Measurements from ENCODE around the gene TTL. TPM values are rescaled to one million over a fixed set of nuclear protein-coding genes. Genes with fewer than 3 reads are reported as not detected.
A peak's percentile ranks its signal among the peaks of the same experiment; 100 is the strongest.

Gene TTL
- polyA plus RNA-seq, 1 donor from 2014 or later: 53.8 TPM

DNA sequence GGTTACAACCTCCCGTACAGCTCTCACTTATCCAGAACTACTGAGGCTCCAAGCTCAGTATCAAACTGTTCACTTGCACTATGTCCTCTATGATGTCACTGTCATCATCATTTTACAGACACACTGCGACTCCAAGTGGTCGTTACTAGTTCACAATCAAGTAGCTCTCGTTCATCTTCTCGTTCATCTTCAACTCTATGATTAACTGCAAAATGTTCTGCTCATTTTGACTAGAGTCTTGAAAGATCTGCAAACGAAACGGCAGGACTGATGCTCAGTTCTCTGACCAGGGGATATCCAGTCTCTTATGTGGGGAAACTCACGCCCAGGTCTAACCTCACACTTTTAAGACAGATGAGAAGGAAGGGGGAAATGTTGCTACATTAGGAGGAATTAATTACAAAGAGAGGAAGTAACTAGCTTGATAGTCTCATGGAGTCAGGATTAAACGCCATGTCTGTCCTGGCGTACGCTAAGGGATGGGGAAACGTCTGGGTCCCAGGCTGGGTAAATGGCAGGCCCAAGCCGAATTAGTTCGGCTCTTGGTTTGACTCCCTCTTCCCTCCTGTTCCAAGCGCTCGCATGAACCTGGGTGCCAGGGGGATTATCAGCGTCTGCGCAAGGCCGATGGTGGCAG is 101.7 kb downstream of the TTL start:
- Histone ChIP-seq H3K4me3 (ENCODE audit: low read length) (peak overlapping the region; percentile 82), H3K4me2 (ENCODE audit: low read length) (peak overlapping the region; percentile 74), H3K79me2 (replicated peaks; ENCODE audit: insufficient read depth, low read length) (peaks cover 3% of the 10 kb centered on the region), H3K27me3 (ENCODE audit: insufficient read depth, low read depth, low read length) (no peaks in the 10 kb centered on the region), H3K9ac (ENCODE audit: low read length) (peak overlapping the region; percentile 86), H4K20me1 (ENCODE audit: insufficient read depth) (no peaks in the 10 kb centered on the region), H3K27ac (ENCODE audit: low read length) (peak overlapping the region; percentile 93), H3K36me3 (ENCODE audit: insufficient read depth, low read length) (no peaks in the 10 kb centered on the region), H3K9me3 (ENCODE audit: low read length) (no peaks in the 10 kb centered on the region), H3K9me2 (ENCODE audit: insufficient read depth, low read length) (no peaks in the 10 kb centered on the region), H2AFZ (ENCODE audit: low read depth, low read length) (peak overlapping the region; percentile 88), H3F3A (ENCODE audit: insufficient read depth, low read length, poor library complexity, severe bottlenecking) (no peaks in the 10 kb centered on the region)
- TF ChIP-seq EZH2 (IDR thresholded peaks at IDR 0.05; ENCODE audit: borderline replicate concordance, insufficient read depth, low read length, poor library complexity, severe bottlenecking) (no peak), CTCF (IDR thresholded peaks at IDR 0.05; ENCODE audit: poor library complexity, severe bottlenecking) (no peak)

- Histone ChIP-seq H3K79me2 (replicated peaks; ENCODE audit: insufficient read depth, low read length) (peaks cover 3% of the 10 kb centered on the region), H3K4me2 (ENCODE audit: low read length) (peak within 1 kb of the TSS; percentile 93), H3K27me3 (ENCODE audit: insufficient read depth, low read depth, low read length) (no peaks in the 10 kb centered on the region), H2AFZ (ENCODE audit: low read depth, low read length) (peak within 1 kb of the TSS; percentile 88), H3K4me3 (ENCODE audit: low read length) (peak within 1 kb of the TSS; percentile 82), H3F3A (ENCODE audit: insufficient read depth, low read length, poor library complexity, severe bottlenecking) (no peaks in the 10 kb centered on the region), H3K9me3 (ENCODE audit: low read length) (no peaks in the 10 kb centered on the region), H3K36me3 (ENCODE audit: insufficient read depth, low read length) (no peaks in the 10 kb centered on the region), H3K27ac (ENCODE audit: low read length) (peak within 1 kb of the TSS; percentile 93), H3K9ac (ENCODE audit: low read length) (peak within 1 kb of the TSS; percentile 86), H4K20me1 (ENCODE audit: insufficient read depth) (no peaks in the 10 kb centered on the region), H3K9me2 (ENCODE audit: insufficient read depth, low read length) (no peaks in the 10 kb centered on the region)
- peak; percentile 32 for TF ChIP-seq SMC3 (conservative IDR thresholded peaks at IDR 0.05; ENCODE audit: poor library complexity)
- TF ChIP-seq EP300 (conservative IDR thresholded peaks at IDR 0.05; ENCODE audit: poor library complexity, severe bottlenecking): peak; percentile 67
- TF ChIP-seq CTCF (IDR thresholded peaks at IDR 0.05; ENCODE audit: poor library complexity, severe bottlenecking): peak; percentile 55
- TF ChIP-seq MXI1 (conservative IDR thresholded peaks at IDR 0.05; ENCODE audit: poor library complexity, severe bottlenecking): peak; percentile 79
- TF ChIP-seq RAD21 (conservative IDR thresholded peaks at IDR 0.05): no peak
- TF ChIP-seq POLR2AphosphoS5 (IDR thresholded peaks at IDR 0.05): peak; percentile 83
- TF ChIP-seq, protein P1, sequence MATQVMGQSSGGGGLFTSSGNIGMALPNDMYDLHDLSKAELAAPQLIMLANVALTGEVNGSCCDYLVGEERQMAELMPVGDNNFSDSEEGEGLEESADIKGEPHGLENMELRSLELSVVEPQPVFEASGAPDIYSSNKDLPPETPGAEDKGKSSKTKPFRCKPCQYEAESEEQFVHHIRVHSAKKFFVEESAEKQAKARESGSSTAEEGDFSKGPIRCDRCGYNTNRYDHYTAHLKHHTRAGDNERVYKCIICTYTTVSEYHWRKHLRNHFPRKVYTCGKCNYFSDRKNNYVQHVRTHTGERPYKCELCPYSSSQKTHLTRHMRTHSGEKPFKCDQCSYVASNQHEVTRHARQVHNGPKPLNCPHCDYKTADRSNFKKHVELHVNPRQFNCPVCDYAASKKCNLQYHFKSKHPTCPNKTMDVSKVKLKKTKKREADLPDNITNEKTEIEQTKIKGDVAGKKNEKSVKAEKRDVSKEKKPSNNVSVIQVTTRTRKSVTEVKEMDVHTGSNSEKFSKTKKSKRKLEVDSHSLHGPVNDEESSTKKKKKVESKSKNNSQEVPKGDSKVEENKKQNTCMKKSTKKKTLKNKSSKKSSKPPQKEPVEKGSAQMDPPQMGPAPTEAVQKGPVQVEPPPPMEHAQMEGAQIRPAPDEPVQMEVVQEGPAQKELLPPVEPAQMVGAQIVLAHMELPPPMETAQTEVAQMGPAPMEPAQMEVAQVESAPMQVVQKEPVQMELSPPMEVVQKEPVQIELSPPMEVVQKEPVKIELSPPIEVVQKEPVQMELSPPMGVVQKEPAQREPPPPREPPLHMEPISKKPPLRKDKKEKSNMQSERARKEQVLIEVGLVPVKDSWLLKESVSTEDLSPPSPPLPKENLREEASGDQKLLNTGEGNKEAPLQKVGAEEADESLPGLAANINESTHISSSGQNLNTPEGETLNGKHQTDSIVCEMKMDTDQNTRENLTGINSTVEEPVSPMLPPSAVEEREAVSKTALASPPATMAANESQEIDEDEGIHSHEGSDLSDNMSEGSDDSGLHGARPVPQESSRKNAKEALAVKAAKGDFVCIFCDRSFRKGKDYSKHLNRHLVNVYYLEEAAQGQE (IDR thresholded peaks at IDR 0.05; ENCODE audit: borderline replicate concordance): no peak
- no peak for TF ChIP-seq EZH2 (IDR thresholded peaks at IDR 0.05; ENCODE audit: borderline replicate concordance, insufficient read depth, low read length, poor library complexity, severe bottlenecking)
- TF ChIP-seq TAF1 (IDR thresholded peaks at IDR 0.05; ENCODE audit: low read depth): peak; percentile 87
Measured at GRCh38 chr2:112584134-112584890, 102.4 kb downstream of the TTL start, which contains the start of gene CHCHD5. CHCHD5 (plus strand) TSS chr2:112584609; CDS start chr2:112584648, 39 bp downstream.

Measured in neural cell (in vitro differentiated cells).